Measurements from ENCODE around the gene RNF166. TPM values are rescaled to one million over a fixed set of nuclear protein-coding genes. Genes with fewer than 3 reads are reported as not detected.

The RNF166 gene
- total RNA-seq, 1 donor from 2014 or later, result 26.5 TPM

DNA sequence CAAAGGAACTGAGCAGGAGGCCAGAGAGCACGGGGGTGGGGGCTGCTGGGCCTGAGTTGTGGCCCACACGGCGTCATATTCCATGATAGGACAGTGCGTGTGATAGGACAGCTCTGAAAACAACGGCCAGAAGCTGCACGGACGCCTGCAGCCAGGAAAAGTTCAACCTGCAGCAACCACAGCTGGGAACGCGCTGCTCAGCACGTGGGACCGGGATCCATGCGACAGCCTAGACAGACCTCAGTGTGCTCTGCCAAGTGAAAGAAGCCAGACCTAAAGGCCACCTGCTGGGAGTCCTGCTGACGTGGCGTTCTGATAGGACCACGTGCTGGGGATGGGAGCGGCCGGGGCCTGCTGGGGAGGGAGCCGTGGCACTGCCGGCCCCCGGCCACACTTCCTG is 21.7 kb upstream of the RNF166 start:
- no peak overlapping the region for H3K4me3 Mint-ChIP-seq (ENCODE audit: unreplicated experiment)
- peak overlapping the region; percentile 77 for H3K27ac Mint-ChIP-seq (ENCODE audit: unreplicated experiment)
- peaks cover 20% of the 10 kb centered on the region for H3K27me3 Mint-ChIP-seq (ENCODE audit: unreplicated experiment)
- H3K9me3 Mint-ChIP-seq (ENCODE audit: unreplicated experiment), result peaks cover 11% of the 10 kb centered on the region
- H3K36me3 Mint-ChIP-seq (ENCODE audit: unreplicated experiment), result no peaks in the 10 kb centered on the region
- H3K4me1 Mint-ChIP-seq (ENCODE audit: low read depth, unreplicated experiment), result peaks cover 17% of the 10 kb centered on the region
- peak; percentile 64 for DNase-seq
- TF ChIP-seq, protein P1, sequence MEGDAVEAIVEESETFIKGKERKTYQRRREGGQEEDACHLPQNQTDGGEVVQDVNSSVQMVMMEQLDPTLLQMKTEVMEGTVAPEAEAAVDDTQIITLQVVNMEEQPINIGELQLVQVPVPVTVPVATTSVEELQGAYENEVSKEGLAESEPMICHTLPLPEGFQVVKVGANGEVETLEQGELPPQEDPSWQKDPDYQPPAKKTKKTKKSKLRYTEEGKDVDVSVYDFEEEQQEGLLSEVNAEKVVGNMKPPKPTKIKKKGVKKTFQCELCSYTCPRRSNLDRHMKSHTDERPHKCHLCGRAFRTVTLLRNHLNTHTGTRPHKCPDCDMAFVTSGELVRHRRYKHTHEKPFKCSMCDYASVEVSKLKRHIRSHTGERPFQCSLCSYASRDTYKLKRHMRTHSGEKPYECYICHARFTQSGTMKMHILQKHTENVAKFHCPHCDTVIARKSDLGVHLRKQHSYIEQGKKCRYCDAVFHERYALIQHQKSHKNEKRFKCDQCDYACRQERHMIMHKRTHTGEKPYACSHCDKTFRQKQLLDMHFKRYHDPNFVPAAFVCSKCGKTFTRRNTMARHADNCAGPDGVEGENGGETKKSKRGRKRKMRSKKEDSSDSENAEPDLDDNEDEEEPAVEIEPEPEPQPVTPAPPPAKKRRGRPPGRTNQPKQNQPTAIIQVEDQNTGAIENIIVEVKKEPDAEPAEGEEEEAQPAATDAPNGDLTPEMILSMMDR (IDR thresholded peaks at IDR 0.05; ENCODE audit: partially characterized antibody, unreplicated experiment), result no peak

DNA sequence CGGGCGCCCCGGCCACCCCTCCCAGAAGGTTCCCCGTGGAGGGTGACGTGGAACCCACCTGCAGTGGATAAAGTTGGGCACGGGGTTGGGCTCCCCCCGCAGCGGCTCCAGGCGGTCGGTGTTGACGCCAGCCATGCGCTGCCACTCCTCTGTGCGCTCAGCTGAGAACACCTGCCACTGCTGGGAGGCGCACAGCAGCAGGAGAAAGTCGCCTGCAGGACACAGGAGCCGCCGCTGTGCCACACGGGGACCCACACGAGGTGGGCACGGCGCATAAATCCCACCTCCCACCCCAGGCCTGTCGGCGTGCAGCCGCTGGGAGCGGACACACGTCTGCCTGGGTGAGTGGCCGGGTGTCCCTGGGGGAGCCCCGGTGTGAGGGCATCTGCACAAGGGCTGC is 20.8 kb upstream of the RNF166 start:
- H3K36me3 Mint-ChIP-seq (ENCODE audit: unreplicated experiment), result no peaks in the 10 kb centered on the region
- peaks cover 11% of the 10 kb centered on the region for H3K9me3 Mint-ChIP-seq (ENCODE audit: unreplicated experiment)
- no peak for DNase-seq
- no peak overlapping the region for H3K4me3 Mint-ChIP-seq (ENCODE audit: unreplicated experiment)
- H3K4me1 Mint-ChIP-seq (ENCODE audit: low read depth, unreplicated experiment), result peaks cover 17% of the 10 kb centered on the region
- no peak overlapping the region for H3K27ac Mint-ChIP-seq (ENCODE audit: unreplicated experiment)
- peaks cover 18% of the 10 kb centered on the region for H3K27me3 Mint-ChIP-seq (ENCODE audit: unreplicated experiment)
- TF ChIP-seq, protein P1 (IDR thresholded peaks at IDR 0.05; ENCODE audit: partially characterized antibody, unreplicated experiment), result no peak

- Mint-ChIP-seq H3K36me3 (ENCODE audit: unreplicated experiment) (no peaks in the 10 kb centered on the region), H3K4me1 (ENCODE audit: low read depth, unreplicated experiment) (peaks cover 16% of the 10 kb centered on the region), H3K4me3 (ENCODE audit: unreplicated experiment) (no peak overlapping the region), H3K9me3 (ENCODE audit: unreplicated experiment) (peaks cover 11% of the 10 kb centered on the region), H3K27ac (ENCODE audit: unreplicated experiment) (peak overlapping the region; percentile 50), H3K27me3 (ENCODE audit: unreplicated experiment) (peaks cover 16% of the 10 kb centered on the region)
- DNase-seq, result no peak
- TF ChIP-seq, protein P1 (IDR thresholded peaks at IDR 0.05; ENCODE audit: partially characterized antibody, unreplicated experiment), result no peak
Measured at GRCh38 chr16:88726408-88726749, 20.2 kb upstream of the RNF166 start.

GRCh38 chr16:88725609-88726407 is 19.6 kb upstream of the RNF166 start:
- no peak overlapping the region for H3K4me3 Mint-ChIP-seq (ENCODE audit: unreplicated experiment)
- no peaks in the 10 kb centered on the region for H3K36me3 Mint-ChIP-seq (ENCODE audit: unreplicated experiment)
- peaks cover 10% of the 10 kb centered on the region for H3K9me3 Mint-ChIP-seq (ENCODE audit: unreplicated experiment)
- peaks cover 12% of the 10 kb centered on the region for H3K27me3 Mint-ChIP-seq (ENCODE audit: unreplicated experiment)
- H3K27ac Mint-ChIP-seq (ENCODE audit: unreplicated experiment), result no peak overlapping the region
- no peak for DNase-seq
- H3K4me1 Mint-ChIP-seq (ENCODE audit: low read depth, unreplicated experiment), result peaks cover 11% of the 10 kb centered on the region
- TF ChIP-seq, protein P1 (IDR thresholded peaks at IDR 0.05; ENCODE audit: partially characterized antibody, unreplicated experiment), result no peak

GRCh38 chr16:88724855-88725555 is 18.8 kb upstream of the RNF166 start:
- H3K27ac Mint-ChIP-seq (ENCODE audit: unreplicated experiment), result no peak overlapping the region
- peaks cover 7% of the 10 kb centered on the region for H3K4me1 Mint-ChIP-seq (ENCODE audit: low read depth, unreplicated experiment)
- TF ChIP-seq, protein P1 (IDR thresholded peaks at IDR 0.05; ENCODE audit: partially characterized antibody, unreplicated experiment), result no peak
- H3K9me3 Mint-ChIP-seq (ENCODE audit: unreplicated experiment), result peaks cover 6% of the 10 kb centered on the region
- H3K36me3 Mint-ChIP-seq (ENCODE audit: unreplicated experiment), result no peaks in the 10 kb centered on the region
- no peak for DNase-seq
- no peak overlapping the region for H3K4me3 Mint-ChIP-seq (ENCODE audit: unreplicated experiment)
- H3K27me3 Mint-ChIP-seq (ENCODE audit: unreplicated experiment), result peaks cover 9% of the 10 kb centered on the region
